RWPE2 (cell line): ENCODE data around the gene EFNA2.

Experiments used
- ATAC-seq: fragments of 200-7000 bp; cut with Tn5 transposase; 3 replicates; pipeline ENCODE4 v1.9.1; 2021; ENCODE audit warnings: low read depth
- DNase-seq: peaks from one replicate; pipeline ENCODE4 v3.0.0-alpha.2; 2020; ENCODE audit warnings: low spot score
- H3K27ac ChIP-seq: fragments of 450-650 bp; 2 replicates; pipeline ENCODE4 v1.5.1; 2017; ENCODE audit warnings: mild to moderate bottlenecking; ENCODE audit not compliant: poor library complexity, severe bottlenecking
- H3K27me3 ChIP-seq: fragments of 250-450 bp; sonication (Bioruptor Pico); 2 replicates; pipeline ENCODE4 v1.5.1; 2021; ENCODE audit warnings: mild to moderate bottlenecking, moderate library complexity; ENCODE audit not compliant: insufficient read depth, poor library complexity, severe bottlenecking
- H3K36me3 ChIP-seq: fragments of 250-450 bp; sonication (Bioruptor Pico); 2 replicates; pipeline ENCODE4 v1.5.1; 2020; ENCODE audit warnings: low read depth, mild to moderate bottlenecking, moderate library complexity
- H3K4me1 ChIP-seq: fragments of 250-450 bp; sonication (Bioruptor Pico); 2 replicates; pipeline ENCODE4 v1.5.1; 2021; ENCODE audit warnings: mild to moderate bottlenecking, moderate library complexity; ENCODE audit not compliant: insufficient read depth, poor library complexity, severe bottlenecking
- H3K4me3 ChIP-seq: fragments of 250-450 bp; sonication (Bioruptor Pico); 2 replicates; pipeline ENCODE4 v1.5.1; 2021; ENCODE audit warnings: mild to moderate bottlenecking, moderate library complexity; ENCODE audit not compliant: severe bottlenecking
- H3K9me3 ChIP-seq: fragments of 250-450 bp; sonication (Bioruptor Pico); 2 replicates; pipeline ENCODE4 v1.5.1; 2021; ENCODE audit warnings: mild to moderate bottlenecking, moderate library complexity; ENCODE audit not compliant: severe bottlenecking
- TF ChIP-seq, protein P1 (sequence below): fragments of 450-650 bp; IDR thresholded peaks from one replicate; pipeline ENCODE4 v1.5.1; 2017; ENCODE audit warnings: mild to moderate bottlenecking, moderate library complexity; ENCODE audit not compliant: poor library complexity, severe bottlenecking

The EFNA2 gene

DNA sequence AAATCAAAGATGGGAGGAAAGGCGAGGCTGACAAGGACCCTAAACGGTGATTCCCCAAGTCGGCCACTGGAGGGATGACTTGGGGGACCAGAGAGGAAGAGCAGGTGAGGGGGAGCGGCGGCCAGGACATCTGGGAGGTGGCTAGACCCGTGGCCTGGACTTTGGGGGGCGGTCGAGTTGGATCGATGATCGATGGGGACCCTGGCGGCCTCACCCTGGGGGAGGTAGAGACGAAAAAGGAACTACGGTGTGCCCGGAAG is 24.2 kb upstream of the EFNA2 start:
- ATAC-seq, result no peak
- Histone ChIP-seq H3K9me3 (no peaks in the 10 kb centered on the region), H3K4me1 (peaks cover 34% of the 10 kb centered on the region), H3K36me3 (peaks cover 19% of the 10 kb centered on the region), H3K4me3 (peak overlapping the region; percentile 68), H3K27ac (peak overlapping the region; percentile 97), H3K27me3 (no peaks in the 10 kb centered on the region)
- TF ChIP-seq, protein P1, sequence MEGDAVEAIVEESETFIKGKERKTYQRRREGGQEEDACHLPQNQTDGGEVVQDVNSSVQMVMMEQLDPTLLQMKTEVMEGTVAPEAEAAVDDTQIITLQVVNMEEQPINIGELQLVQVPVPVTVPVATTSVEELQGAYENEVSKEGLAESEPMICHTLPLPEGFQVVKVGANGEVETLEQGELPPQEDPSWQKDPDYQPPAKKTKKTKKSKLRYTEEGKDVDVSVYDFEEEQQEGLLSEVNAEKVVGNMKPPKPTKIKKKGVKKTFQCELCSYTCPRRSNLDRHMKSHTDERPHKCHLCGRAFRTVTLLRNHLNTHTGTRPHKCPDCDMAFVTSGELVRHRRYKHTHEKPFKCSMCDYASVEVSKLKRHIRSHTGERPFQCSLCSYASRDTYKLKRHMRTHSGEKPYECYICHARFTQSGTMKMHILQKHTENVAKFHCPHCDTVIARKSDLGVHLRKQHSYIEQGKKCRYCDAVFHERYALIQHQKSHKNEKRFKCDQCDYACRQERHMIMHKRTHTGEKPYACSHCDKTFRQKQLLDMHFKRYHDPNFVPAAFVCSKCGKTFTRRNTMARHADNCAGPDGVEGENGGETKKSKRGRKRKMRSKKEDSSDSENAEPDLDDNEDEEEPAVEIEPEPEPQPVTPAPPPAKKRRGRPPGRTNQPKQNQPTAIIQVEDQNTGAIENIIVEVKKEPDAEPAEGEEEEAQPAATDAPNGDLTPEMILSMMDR, result no peak
- no peak for DNase-seq

GRCh38 chr19:1261798-1262622 is 23.7 kb upstream of the EFNA2 start:
- peak overlapping the region; percentile 68 for H3K4me3 ChIP-seq
- H3K27ac ChIP-seq, result peak overlapping the region; percentile 97
- DNase-seq (no peak), ATAC-seq (peak; percentile 6)
- H3K9me3 ChIP-seq, result no peaks in the 10 kb centered on the region
- peaks cover 13% of the 10 kb centered on the region for H3K36me3 ChIP-seq
- TF ChIP-seq, protein P1, result no peak
- peaks cover 34% of the 10 kb centered on the region for H3K4me1 ChIP-seq
- H3K27me3 ChIP-seq, result no peaks in the 10 kb centered on the region

- H3K4me1 ChIP-seq, result peaks cover 30% of the 10 kb centered on the region
- DNase-seq (no peak), ATAC-seq (no peak)
- peak overlapping the region; percentile 68 for H3K4me3 ChIP-seq
- H3K27ac ChIP-seq, result peak overlapping the region; percentile 97
- peaks cover 7% of the 10 kb centered on the region for H3K36me3 ChIP-seq
- TF ChIP-seq, protein P1, result no peak
- H3K27me3 ChIP-seq, result no peaks in the 10 kb centered on the region
- H3K9me3 ChIP-seq, result no peaks in the 10 kb centered on the region
Measured at GRCh38 chr19:1262623-1263123, 23.0 kb upstream of the EFNA2 start.

GRCh38 chr19:1263188-1263587 is 22.5 kb upstream of the EFNA2 start:
- peaks cover 29% of the 10 kb centered on the region for H3K4me1 ChIP-seq

More at GRCh38 chr19:1263188-1263587, 22.5 kb upstream of the EFNA2 start:
- TF ChIP-seq, protein P1, result no peak
- Histone ChIP-seq H3K4me3 (no peak overlapping the region), H3K27ac (peak overlapping the region; percentile 97), H3K27me3 (no peaks in the 10 kb centered on the region), H3K9me3 (no peaks in the 10 kb centered on the region), H3K36me3 (peaks cover 3% of the 10 kb centered on the region; the same call in 1 of the 2 replicates)
- ATAC-seq (no peak), DNase-seq (no peak)
